Left ventricle myocardium inferior (tissue), 1 donor: ENCODE results near the gene SV2B. TPM values are rescaled to one million over a fixed set of nuclear protein-coding genes. Genes with fewer than 3 reads are reported as not detected.

ENCODE experiments used
- DNase-seq: peaks from one replicate; pipeline ENCODE4 v3.0.0-alpha.2; 2020
- H3K27ac ChIP-seq: fragments of 200-600 bp; replicated peaks from 2 replicates; pipeline ENCODE4 v1.8.0; 2021
- H3K27me3 ChIP-seq: fragments of 200-600 bp; 2 replicates; pipeline ENCODE4 v1.8.0; 2021; ENCODE audit warnings: low read depth
- H3K36me3 ChIP-seq: fragments of 200-600 bp; 2 replicates; pipeline ENCODE4 v1.8.0; 2021
- H3K4me1 ChIP-seq: fragments of 200-600 bp; 2 replicates; pipeline ENCODE4 v1.8.0; 2021
- H3K4me3 ChIP-seq: fragments of 200-600 bp; 2 replicates; pipeline ENCODE4 v1.8.0; 2021; ENCODE audit warnings: mild to moderate bottlenecking, moderate library complexity
- H3K9me3 ChIP-seq: fragments of 200-600 bp; replicated peaks from 2 replicates; pipeline ENCODE4 v1.8.0; 2021
- CTCF ChIP-seq: fragments of 200-600 bp; IDR thresholded peaks from 2 replicates; pipeline ENCODE4 v1.8.0; 2021; ENCODE audit warnings: antibody characterized with exemption, mild to moderate bottlenecking, borderline replicate concordance
- intact Hi-C: fragments of 100-400 bp; cut with micrococcal nuclease; formaldehyde crosslinking; loops from one replicate; pipeline ENCODE4 v1.11.0; 2022
- total RNA-seq: library from RNA; stranded (reverse); fragmentation: NEBNext Ultra II Directional; extraction: Animal tissue kit (Norgen Biotek cat#: 25700); gene quantifications from one replicate; pipeline ENCODE4 v1.2.1, GENCODE V29; 2021
- donor health status: DM: no; HTN: yes; CAD: no; lungs with severe emphysema.

Gene SV2B
- total RNA-seq, 1 donor from 2014 or later, result 2.8 TPM

- H3K36me3 ChIP-seq, result no peaks in the 10 kb centered on the region
- H3K4me3 ChIP-seq, result no peak overlapping the region
- TF ChIP-seq CTCF, result no peak
- intact Hi-C loops, result loop anchor here (10.0 kb wide), 2 partner anchors 211 to 781 kb away; no protein-coding TSS in a partner anchor
- H3K27ac ChIP-seq, result no peak overlapping the region
- H3K27me3 ChIP-seq, result peaks cover 38% of the 10 kb centered on the region
- DNase-seq, result no peak
- H3K9me3 ChIP-seq, result no peaks in the 10 kb centered on the region
- H3K4me1 ChIP-seq, result peaks cover 17% of the 10 kb centered on the region
Measured at GRCh38 chr15:91304210-91304609, 204.2 kb downstream of the SV2B start.

DNA sequence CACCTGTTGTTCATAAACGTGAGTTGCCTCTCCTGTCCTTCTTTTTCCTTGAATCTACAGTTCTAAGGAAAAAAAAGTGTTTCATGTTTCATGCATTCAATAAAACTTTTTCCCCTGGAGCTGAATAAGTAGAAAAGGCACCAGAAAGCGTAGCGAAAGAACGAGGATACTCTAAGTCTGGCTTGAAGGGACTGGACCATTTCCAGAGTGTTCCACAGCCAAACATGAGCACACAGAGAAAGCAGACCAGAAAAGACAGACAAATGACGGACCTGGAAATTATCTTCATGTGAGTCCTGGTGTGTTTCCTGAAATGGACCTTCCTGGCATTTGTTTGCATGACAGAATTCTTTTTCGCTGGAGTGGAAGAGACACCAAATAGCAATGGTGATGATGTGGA lies 204.7 kb downstream of the SV2B start:
- DNase-seq, result no peak
- H3K4me1 ChIP-seq, result peaks cover 17% of the 10 kb centered on the region
- peaks cover 44% of the 10 kb centered on the region for H3K27me3 ChIP-seq
- no peaks in the 10 kb centered on the region for H3K9me3 ChIP-seq
- no peak overlapping the region for H3K27ac ChIP-seq
- no peak for TF ChIP-seq CTCF
- no peak overlapping the region for H3K4me3 ChIP-seq
- H3K36me3 ChIP-seq, result no peaks in the 10 kb centered on the region
- intact Hi-C loops, result loop anchor here (10.0 kb wide), 2 partner anchors 210 to 780 kb away; no protein-coding TSS in a partner anchor

GRCh38 chr15:91306144-91306543 lies 206.1 kb downstream of the SV2B start:
- H3K27ac ChIP-seq, result no peak overlapping the region
- H3K4me3 ChIP-seq, result no peak overlapping the region
- no peaks in the 10 kb centered on the region for H3K36me3 ChIP-seq
- TF ChIP-seq CTCF, result no peak
- intact Hi-C loops, result loop anchor here (10.0 kb wide), 2 partner anchors 209 to 779 kb away; no protein-coding TSS in a partner anchor
- H3K9me3 ChIP-seq, result no peaks in the 10 kb centered on the region
- no peak for DNase-seq
- peaks cover 17% of the 10 kb centered on the region for H3K4me1 ChIP-seq
- H3K27me3 ChIP-seq, result peaks cover 45% of the 10 kb centered on the region

- H3K36me3 ChIP-seq, result no peaks in the 10 kb centered on the region
- H3K27ac ChIP-seq, result no peak overlapping the region
- peaks cover 17% of the 10 kb centered on the region for H3K4me1 ChIP-seq
- H3K4me3 ChIP-seq, result no peak overlapping the region
- intact Hi-C loops, result loop anchor here (10.0 kb wide), 2 partner anchors 207 to 777 kb away; no protein-coding TSS in a partner anchor
- peaks cover 36% of the 10 kb centered on the region for H3K27me3 ChIP-seq
- no peak for DNase-seq
- TF ChIP-seq CTCF, result no peak
- no peaks in the 10 kb centered on the region for H3K9me3 ChIP-seq
Measured at GRCh38 chr15:91307601-91308000, 207.5 kb downstream of the SV2B start.

DNA sequence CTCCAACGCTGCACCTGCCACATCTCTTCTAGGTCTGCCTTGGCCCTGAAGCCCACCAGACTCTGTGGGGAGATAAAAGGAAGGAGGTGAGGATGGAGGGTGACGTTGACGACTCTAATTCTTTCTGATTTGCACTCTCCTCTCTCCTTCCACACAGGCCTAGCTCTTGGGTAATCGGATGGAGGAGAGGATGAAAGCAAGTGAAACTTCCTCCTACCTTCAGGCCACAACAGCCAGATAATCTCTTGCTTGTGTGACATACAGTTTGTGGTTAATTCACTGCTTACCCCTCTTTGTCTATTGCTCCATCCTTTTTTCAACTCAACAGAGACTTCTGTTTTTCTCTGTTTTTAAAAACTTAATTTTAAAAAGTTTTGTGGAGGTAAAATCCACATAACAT lies 208.1 kb downstream of the SV2B start:
- no peak for TF ChIP-seq CTCF
- intact Hi-C loops, result loop anchor here (10.0 kb wide), 2 partner anchors 207 to 777 kb away; no protein-coding TSS in a partner anchor
- Histone ChIP-seq H3K4me1 (peaks cover 11% of the 10 kb centered on the region), H3K27me3 (peaks cover 33% of the 10 kb centered on the region), H3K4me3 (no peak overlapping the region), H3K27ac (no peak overlapping the region), H3K9me3 (no peaks in the 10 kb centered on the region), H3K36me3 (no peaks in the 10 kb centered on the region)
- no peak for DNase-seq
